HEK293 (cell line): Measurements from ENCODE around the gene ACTN4.
A peak's percentile ranks its signal among the peaks of the same experiment; 100 is the strongest.

ENCODE experiments used
- CTCF ChIA-PET: fragments of 350-600 bp; formaldehyde crosslinking; extraction: SDS; loops from one replicate; lab custom pipeline; 2021; ENCODE audit warnings: antibody characterized with exemption; lab: Yijun Ruan, JAX
- POLR2A ChIA-PET: fragments of 300-600 bp; formaldehyde crosslinking; extraction: SDS; loops from one replicate; lab custom pipeline; 2020; ENCODE audit warnings: antibody characterized with exemption, inconsistent platforms; lab: Yijun Ruan, JAX
- H3K27ac ChIP-seq: fragments of 200-500 bp; sonication (Bioruptor generic); 2 replicates; pipeline ENCODE4 v1.5.1; 2014; ENCODE audit warnings: low read depth, low read length, control low read depth, inconsistent platforms; ENCODE audit errors: extremely low read depth
- H3K36me3 ChIP-seq, 2 experiments: fragments of 200-500 bp in 1 of 2; sonication (Bioruptor generic) in 1 of 2; 1 replicate in 1 of 2; 2 replicates in 1 of 2; pipeline ENCODE4 v1.5.1; 2014 to 2017; ENCODE audit warnings: inconsistent platforms in 2 of 2, low read length in 2 of 2; ENCODE audit not compliant: control insufficient read depth in 2 of 2, insufficient read depth in 1 of 2
- H3K4me1 ChIP-seq: fragments of 200-500 bp; sonication (Bioruptor generic); 2 replicates; pipeline ENCODE4 v1.5.1; 2014; ENCODE audit warnings: mild to moderate bottlenecking, low read length, inconsistent platforms; ENCODE audit not compliant: control insufficient read depth, insufficient read depth
- H3K4me3 ChIP-seq: 2 replicates; pipeline ENCODE4 v1.5.1; 2011; ENCODE audit warnings: low read depth, mild to moderate bottlenecking, control low read depth, low read length, moderate library complexity
- H3K9me3 ChIP-seq: fragments of 200-500 bp; sonication (Bioruptor generic); 2 replicates; pipeline ENCODE4 v1.5.1; 2014; ENCODE audit warnings: low read depth, low read length, inconsistent platforms; ENCODE audit not compliant: control insufficient read depth, insufficient read depth
- FEZF1 ChIP-seq: fragments of 450-650 bp; formaldehyde crosslinking; IDR thresholded peaks from 2 replicates; pipeline ENCODE4 v1.5.1; 2016; ENCODE audit warnings: missing biosample characterization, missing genetic modification characterization
- GLIS2 ChIP-seq: fragments of 450-650 bp; formaldehyde crosslinking; IDR thresholded peaks from 2 replicates; pipeline ENCODE4 v1.5.1; 2016; ENCODE audit warnings: missing biosample characterization, missing genetic modification characterization
- KLF1 ChIP-seq: fragments of 450-650 bp; formaldehyde crosslinking; IDR thresholded peaks from 2 replicates; pipeline ENCODE4 v1.5.1; 2016; ENCODE audit warnings: missing biosample characterization, missing genetic modification characterization
- KLF16 ChIP-seq: fragments of 450-650 bp; formaldehyde crosslinking; IDR thresholded peaks from 2 replicates; pipeline ENCODE4 v1.5.1; 2017; ENCODE audit warnings: missing biosample characterization, missing genetic modification characterization
- KLF8 ChIP-seq: fragments of 450-650 bp; formaldehyde crosslinking; IDR thresholded peaks from 2 replicates; pipeline ENCODE4 v1.5.1; 2016; ENCODE audit warnings: missing biosample characterization, missing genetic modification characterization
- TRIM28 ChIP-seq: IDR thresholded peaks from 2 replicates; pipeline ENCODE4 v1.6.1; 2011; ENCODE audit warnings: low read length, control low read depth, borderline replicate concordance
- ZBTB21 ChIP-seq: fragments of 450-650 bp; formaldehyde crosslinking; IDR thresholded peaks from 2 replicates; pipeline ENCODE4 v1.5.1; 2017; ENCODE audit warnings: missing biosample characterization, missing genetic modification characterization
- ZBTB8A ChIP-seq: fragments of 450-650 bp; formaldehyde crosslinking; IDR thresholded peaks from 2 replicates; pipeline ENCODE4 v1.5.1; 2016; ENCODE audit warnings: missing biosample characterization, missing genetic modification characterization
- ZNF214 ChIP-seq: fragments of 450-650 bp; formaldehyde crosslinking; IDR thresholded peaks from 2 replicates; pipeline ENCODE4 v1.5.1; 2017; ENCODE audit warnings: missing biosample characterization, mild to moderate bottlenecking, missing genetic modification characterization, borderline replicate concordance
- ZNF266 ChIP-seq: fragments of 450-650 bp; formaldehyde crosslinking; IDR thresholded peaks from 2 replicates; pipeline ENCODE4 v1.5.1; 2016; ENCODE audit warnings: missing biosample characterization, missing genetic modification characterization, low read depth
- ZNF274 ChIP-seq, 2 experiments: fragments of 200-500 bp in 1 of 2; fragments of 450-650 bp in 1 of 2; sonication (Bioruptor generic) in 1 of 2; formaldehyde crosslinking in 1 of 2; IDR thresholded peaks; 2 replicates each; pipeline versions ENCODE4 v1.5.1 to v1.6.1; 2014 to 2016; ENCODE audit warnings: borderline replicate concordance in 1 of 2, inconsistent platforms in 1 of 2, low read length in 1 of 2, missing biosample characterization in 1 of 2, missing genetic modification characterization in 1 of 2
- ZNF350 ChIP-seq: fragments of 450-650 bp; formaldehyde crosslinking; IDR thresholded peaks from 2 replicates; pipeline ENCODE4 v1.5.0; 2017; ENCODE audit warnings: missing biosample characterization, mild to moderate bottlenecking, missing genetic modification characterization
- ZNF510 ChIP-seq: fragments of 450-650 bp; formaldehyde crosslinking; IDR thresholded peaks from 2 replicates; pipeline ENCODE4 v1.5.1; 2018; ENCODE audit warnings: mild to moderate bottlenecking, missing genetic modification characterization, missing biosample characterization; ENCODE audit not compliant: insufficient replicate concordance
- ZNF514 ChIP-seq: fragments of 450-650 bp; formaldehyde crosslinking; IDR thresholded peaks from 2 replicates; pipeline ENCODE4 v1.5.1; 2016; ENCODE audit warnings: missing biosample characterization, missing genetic modification characterization
- ZNF521 ChIP-seq: fragments of 450-650 bp; formaldehyde crosslinking; IDR thresholded peaks from 2 replicates; pipeline ENCODE4 v1.5.1; 2017; ENCODE audit warnings: missing biosample characterization, mild to moderate bottlenecking, missing genetic modification characterization
- ZNF544 ChIP-seq: fragments of 450-650 bp; formaldehyde crosslinking; IDR thresholded peaks from 2 replicates; pipeline ENCODE4 v1.5.0; 2017; ENCODE audit warnings: missing biosample characterization, missing genetic modification characterization
- ZNF555 ChIP-seq: fragments of 450-650 bp; formaldehyde crosslinking; conservative IDR thresholded peaks from 2 replicates; pipeline ENCODE4 v1.5.1; 2017; ENCODE audit warnings: missing biosample characterization, mild to moderate bottlenecking, missing genetic modification characterization, inconsistent platforms
- ZNF623 ChIP-seq: fragments of 450-650 bp; formaldehyde crosslinking; IDR thresholded peaks from 2 replicates; pipeline ENCODE4 v1.5.1; 2016; ENCODE audit warnings: missing biosample characterization, missing genetic modification characterization
- ZNF629 ChIP-seq: fragments of 450-650 bp; formaldehyde crosslinking; IDR thresholded peaks from 2 replicates; pipeline ENCODE4 v1.5.1; 2017; ENCODE audit warnings: missing biosample characterization, missing genetic modification characterization
- ZNF747 ChIP-seq: fragments of 450-650 bp; formaldehyde crosslinking; IDR thresholded peaks from 2 replicates; pipeline ENCODE4 v1.5.1; 2016; ENCODE audit warnings: missing biosample characterization, missing genetic modification characterization
- TF ChIP-seq, protein P1 (sequence below): fragments of 450-650 bp; formaldehyde crosslinking; IDR thresholded peaks from 2 replicates; pipeline ENCODE4 v1.5.1; 2016; ENCODE audit warnings: missing biosample characterization, missing genetic modification characterization, low read depth
- TF ChIP-seq, protein P2 (sequence below): fragments of 450-650 bp; formaldehyde crosslinking; IDR thresholded peaks from 2 replicates; pipeline ENCODE4 v1.5.1; 2016; ENCODE audit warnings: missing biosample characterization, missing genetic modification characterization
- TF ChIP-seq, protein P3 (sequence below): fragments of 450-650 bp; formaldehyde crosslinking; IDR thresholded peaks from 2 replicates; pipeline ENCODE4 v1.5.1; 2016; ENCODE audit warnings: missing biosample characterization, missing genetic modification characterization
- TF ChIP-seq, protein P4 (sequence below): fragments of 450-650 bp; formaldehyde crosslinking; IDR thresholded peaks from 2 replicates; pipeline ENCODE4 v1.5.1; 2017; ENCODE audit warnings: missing biosample characterization, missing genetic modification characterization

ACTN4 gene

DNA sequence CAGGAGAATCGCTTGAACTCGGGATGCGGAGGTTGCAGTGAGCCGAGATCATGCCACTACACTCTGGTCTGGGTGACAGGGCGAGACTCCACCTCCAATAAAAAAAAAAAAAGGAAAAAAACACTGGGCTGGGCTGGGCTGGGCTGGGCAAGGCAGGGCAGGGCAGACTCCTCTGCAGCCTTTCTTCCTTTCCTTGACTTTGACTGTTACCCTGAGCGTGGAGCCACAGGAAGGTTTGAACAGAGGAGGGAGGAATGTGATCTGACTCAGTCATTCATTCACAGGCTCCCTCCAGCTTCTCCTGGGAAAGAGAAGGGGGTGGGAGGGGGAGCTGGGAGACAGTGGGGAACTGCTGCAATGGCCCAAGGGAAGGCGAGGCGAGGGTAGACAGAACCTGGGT, 2.7 kb upstream of the ACTN4 start (continued):
- peak; percentile 86 for TF ChIP-seq KLF1

DNA sequence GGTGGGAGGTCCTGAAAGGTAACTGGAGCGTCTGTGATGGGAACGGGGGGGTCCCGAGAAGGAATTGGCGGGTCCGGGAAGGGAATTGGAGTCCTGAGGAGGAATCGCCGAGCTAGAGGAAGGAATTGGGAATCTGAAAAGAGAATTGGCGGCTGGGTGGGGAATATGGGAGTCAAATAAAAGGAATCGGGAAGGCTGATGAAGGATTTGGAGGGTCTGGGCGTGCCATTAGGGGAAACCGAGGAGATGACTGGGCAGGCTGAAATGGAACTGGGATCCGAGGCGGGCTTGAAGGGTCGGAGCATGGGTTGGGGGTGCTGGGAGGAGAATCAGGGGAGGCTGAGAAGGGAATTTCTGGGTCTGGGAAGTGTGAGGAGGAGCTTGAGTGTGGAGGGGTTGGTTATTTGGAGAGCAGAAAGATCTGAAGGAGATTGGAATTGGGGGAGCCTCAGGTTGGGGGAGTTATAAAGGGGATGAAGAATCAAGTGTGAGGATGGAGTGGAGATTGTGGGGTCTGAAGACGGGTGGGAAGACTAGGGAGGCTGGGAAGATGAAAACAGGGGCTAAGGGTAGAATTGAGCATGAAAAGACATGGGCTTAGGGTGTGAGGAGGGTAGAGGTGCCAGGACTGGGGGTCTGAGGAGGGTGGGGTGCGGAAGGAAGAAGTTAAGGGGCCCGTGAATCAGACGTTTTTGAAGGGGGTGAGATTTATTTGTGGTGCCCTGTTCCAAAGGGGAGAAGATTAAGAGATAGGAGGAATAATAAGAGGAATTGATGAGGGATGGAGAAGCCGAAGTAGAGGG, 718 bp downstream of the ACTN4 start:
- peaks cover 0 to 5% of the 10 kb centered on the region in 2 experiments; a peak in 1 of 3 replicates for H3K36me3 ChIP-seq
- peak overlapping the region; percentile 84 for H3K4me3 ChIP-seq
- ChIA-PET CTCF (interaction anchor here (0.7 to 8.2 kb wide), 20 partner anchors 10 to 749 kb away, joined by 3 to 85 read pairs (median 4); partner anchors contain the start of genes FAM98C, MRPS12 and SARS2), POLR2A (interaction anchor here (0.6 to 6.3 kb wide), 41 partner anchors 9 to 788 kb away, joined by 3 to 122 read pairs (median 8); partner anchors contain the start of genes ECH1, EIF3K, FAM98C and MAP4K1)
- peak overlapping the region; percentile 96 for H3K27ac ChIP-seq
- H3K9me3 ChIP-seq, result peaks cover 2% of the 10 kb centered on the region; the same call in 1 of the 2 replicates
- peaks cover 43% of the 10 kb centered on the region for H3K4me1 ChIP-seq
- TF ChIP-seq KLF16 (tag by site-specific recombination) (0 out of 2 replicates have a peak, but pooled peaks have one; percentile 17), ZNF510 (no peak), ZNF266 (tag by site-specific recombination) (0 out of 2 replicates have a peak, but pooled peaks have one; percentile 13), ZNF274 (IDR thresholded peaks at IDR 0.05; ENCODE audit: low read length) (no peak), ZNF274 (tag by site-specific recombination; IDR thresholded peaks at IDR 0.05; ENCODE audit: borderline replicate concordance) (0 out of 2 replicates have a peak, but pooled peaks have one; percentile 33), ZNF747 (tag by site-specific recombination) (no peak), FEZF1 (tag by site-specific recombination) (0 out of 2 replicates have a peak, but pooled peaks have one; percentile 4), GLIS2 (tag by site-specific recombination) (no peak), ZBTB8A (tag by site-specific recombination) (no peak), ZBTB21 (tag by site-specific recombination) (peak; percentile 38), ZNF521 (tag by site-specific recombination) (no peak), ZNF623 (tag by site-specific recombination) (peak; percentile 35; the same call in 1 of the 2 replicates), ZNF555 (tag by site-specific recombination) (no peak), ZNF350 (tag by site-specific recombination) (no peak), ZNF514 (tag by site-specific recombination) (no peak), ZNF629 (tag by site-specific recombination) (0 out of 2 replicates have a peak, but pooled peaks have one; percentile 4), TRIM28 (no peak), ZNF214 (tag by site-specific recombination) (no peak), ZNF544 (tag by site-specific recombination) (no peak), KLF8 (peak; percentile 22; the same call in 1 of the 2 replicates)
- TF ChIP-seq, protein P1, sequence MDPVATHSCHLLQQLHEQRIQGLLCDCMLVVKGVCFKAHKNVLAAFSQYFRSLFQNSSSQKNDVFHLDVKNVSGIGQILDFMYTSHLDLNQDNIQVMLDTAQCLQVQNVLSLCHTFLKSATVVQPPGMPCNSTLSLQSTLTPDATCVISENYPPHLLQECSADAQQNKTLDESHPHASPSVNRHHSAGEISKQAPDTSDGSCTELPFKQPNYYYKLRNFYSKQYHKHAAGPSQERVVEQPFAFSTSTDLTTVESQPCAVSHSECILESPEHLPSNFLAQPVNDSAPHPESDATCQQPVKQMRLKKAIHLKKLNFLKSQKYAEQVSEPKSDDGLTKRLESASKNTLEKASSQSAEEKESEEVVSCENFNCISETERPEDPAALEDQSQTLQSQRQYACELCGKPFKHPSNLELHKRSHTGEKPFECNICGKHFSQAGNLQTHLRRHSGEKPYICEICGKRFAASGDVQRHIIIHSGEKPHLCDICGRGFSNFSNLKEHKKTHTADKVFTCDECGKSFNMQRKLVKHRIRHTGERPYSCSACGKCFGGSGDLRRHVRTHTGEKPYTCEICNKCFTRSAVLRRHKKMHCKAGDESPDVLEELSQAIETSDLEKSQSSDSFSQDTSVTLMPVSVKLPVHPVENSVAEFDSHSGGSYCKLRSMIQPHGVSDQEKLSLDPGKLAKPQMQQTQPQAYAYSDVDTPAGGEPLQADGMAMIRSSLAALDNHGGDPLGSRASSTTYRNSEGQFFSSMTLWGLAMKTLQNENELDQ, result no peak; the same call in 1 of the 2 replicates
- TF ChIP-seq, protein P2, sequence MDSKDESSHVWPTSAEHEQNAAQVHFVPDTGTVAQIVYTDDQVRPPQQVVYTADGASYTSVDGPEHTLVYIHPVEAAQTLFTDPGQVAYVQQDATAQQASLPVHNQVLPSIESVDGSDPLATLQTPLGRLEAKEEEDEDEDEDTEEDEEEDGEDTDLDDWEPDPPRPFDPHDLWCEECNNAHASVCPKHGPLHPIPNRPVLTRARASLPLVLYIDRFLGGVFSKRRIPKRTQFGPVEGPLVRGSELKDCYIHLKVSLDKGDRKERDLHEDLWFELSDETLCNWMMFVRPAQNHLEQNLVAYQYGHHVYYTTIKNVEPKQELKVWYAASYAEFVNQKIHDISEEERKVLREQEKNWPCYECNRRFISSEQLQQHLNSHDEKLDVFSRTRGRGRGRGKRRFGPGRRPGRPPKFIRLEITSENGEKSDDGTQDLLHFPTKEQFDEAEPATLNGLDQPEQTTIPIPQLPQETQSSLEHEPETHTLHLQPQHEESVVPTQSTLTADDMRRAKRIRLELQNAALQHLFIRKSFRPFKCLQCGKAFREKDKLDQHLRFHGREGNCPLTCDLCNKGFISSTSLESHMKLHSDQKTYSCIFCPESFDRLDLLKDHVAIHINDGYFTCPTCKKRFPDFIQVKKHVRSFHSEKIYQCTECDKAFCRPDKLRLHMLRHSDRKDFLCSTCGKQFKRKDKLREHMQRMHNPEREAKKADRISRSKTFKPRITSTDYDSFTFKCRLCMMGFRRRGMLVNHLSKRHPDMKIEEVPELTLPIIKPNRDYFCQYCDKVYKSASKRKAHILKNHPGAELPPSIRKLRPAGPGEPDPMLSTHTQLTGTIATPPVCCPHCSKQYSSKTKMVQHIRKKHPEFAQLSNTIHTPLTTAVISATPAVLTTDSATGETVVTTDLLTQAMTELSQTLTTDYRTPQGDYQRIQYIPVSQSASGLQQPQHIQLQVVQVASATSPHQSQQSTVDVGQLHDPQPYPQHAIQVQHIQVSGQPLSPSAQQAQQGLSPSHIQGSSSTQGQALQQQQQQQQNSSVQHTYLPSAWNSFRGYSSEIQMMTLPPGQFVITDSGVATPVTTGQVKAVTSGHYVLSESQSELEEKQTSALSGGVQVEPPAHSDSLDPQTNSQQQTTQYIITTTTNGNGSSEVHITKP (tag by site-specific recombination), result peak; percentile 70; the same call in 1 of the 2 replicates
- TF ChIP-seq, protein P3, sequence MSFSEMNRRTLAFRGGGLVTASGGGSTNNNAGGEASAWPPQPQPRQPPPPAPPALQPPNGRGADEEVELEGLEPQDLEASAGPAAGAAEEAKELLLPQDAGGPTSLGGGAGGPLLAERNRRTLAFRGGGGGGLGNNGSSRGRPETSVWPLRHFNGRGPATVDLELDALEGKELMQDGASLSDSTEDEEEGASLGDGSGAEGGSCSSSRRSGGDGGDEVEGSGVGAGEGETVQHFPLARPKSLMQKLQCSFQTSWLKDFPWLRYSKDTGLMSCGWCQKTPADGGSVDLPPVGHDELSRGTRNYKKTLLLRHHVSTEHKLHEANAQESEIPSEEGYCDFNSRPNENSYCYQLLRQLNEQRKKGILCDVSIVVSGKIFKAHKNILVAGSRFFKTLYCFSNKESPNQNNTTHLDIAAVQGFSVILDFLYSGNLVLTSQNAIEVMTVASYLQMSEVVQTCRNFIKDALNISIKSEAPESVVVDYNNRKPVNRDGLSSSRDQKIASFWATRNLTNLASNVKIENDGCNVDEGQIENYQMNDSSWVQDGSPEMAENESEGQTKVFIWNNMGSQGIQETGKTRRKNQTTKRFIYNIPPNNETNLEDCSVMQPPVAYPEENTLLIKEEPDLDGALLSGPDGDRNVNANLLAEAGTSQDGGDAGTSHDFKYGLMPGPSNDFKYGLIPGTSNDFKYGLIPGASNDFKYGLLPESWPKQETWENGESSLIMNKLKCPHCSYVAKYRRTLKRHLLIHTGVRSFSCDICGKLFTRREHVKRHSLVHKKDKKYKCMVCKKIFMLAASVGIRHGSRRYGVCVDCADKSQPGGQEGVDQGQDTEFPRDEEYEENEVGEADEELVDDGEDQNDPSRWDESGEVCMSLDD (tag by site-specific recombination), result peak; percentile 73
- TF ChIP-seq, protein P4, sequence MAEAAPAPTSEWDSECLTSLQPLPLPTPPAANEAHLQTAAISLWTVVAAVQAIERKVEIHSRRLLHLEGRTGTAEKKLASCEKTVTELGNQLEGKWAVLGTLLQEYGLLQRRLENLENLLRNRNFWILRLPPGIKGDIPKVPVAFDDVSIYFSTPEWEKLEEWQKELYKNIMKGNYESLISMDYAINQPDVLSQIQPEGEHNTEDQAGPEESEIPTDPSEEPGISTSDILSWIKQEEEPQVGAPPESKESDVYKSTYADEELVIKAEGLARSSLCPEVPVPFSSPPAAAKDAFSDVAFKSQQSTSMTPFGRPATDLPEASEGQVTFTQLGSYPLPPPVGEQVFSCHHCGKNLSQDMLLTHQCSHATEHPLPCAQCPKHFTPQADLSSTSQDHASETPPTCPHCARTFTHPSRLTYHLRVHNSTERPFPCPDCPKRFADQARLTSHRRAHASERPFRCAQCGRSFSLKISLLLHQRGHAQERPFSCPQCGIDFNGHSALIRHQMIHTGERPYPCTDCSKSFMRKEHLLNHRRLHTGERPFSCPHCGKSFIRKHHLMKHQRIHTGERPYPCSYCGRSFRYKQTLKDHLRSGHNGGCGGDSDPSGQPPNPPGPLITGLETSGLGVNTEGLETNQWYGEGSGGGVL, result 0 out of 2 replicates have a peak, but pooled peaks have one; percentile 18
